Stimulated activated CD8-positive, alpha-beta memory T cell treated with anti-CD3 and anti-CD28 coated beads, Interleukin-7, amount 100 ng/mL, for 1 hour (primary cell): ENCODE data around the gene EPHB1.
"Not testable (repeated sequence)": the region's sequence is repeated elsewhere in the genome, so short reads cannot be mapped to it uniquely, and the experiment has no call there.

ENCODE experiments used
- DNase-seq, 2 donors: peaks; one replicate each; pipeline ENCODE4 v3.0.0-alpha.2; 2020; ENCODE audit warnings: low read depth in 2 of 2

EPHB1 gene

DNA sequence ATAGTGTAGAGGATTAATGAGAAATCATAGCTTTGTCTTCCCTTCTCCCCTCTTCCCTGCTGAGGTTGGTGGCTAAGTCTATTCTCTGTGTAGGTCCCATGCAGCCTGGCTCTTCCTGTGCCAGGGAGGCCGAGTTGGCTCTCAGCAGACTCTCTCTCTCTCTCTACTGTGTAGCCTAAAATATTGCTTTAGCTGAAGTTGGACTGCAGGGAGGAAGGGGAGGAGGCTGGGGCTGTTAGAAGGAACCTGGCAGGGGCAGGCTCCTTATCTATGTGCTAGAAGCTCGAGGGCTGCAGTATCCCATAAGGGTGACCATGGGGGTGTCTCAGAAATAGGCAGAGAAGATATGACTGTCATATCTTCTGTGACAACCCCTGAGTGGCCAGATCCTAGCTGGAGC is 160.8 kb downstream of the EPHB1 start:
- no peak for DNase-seq

DNA sequence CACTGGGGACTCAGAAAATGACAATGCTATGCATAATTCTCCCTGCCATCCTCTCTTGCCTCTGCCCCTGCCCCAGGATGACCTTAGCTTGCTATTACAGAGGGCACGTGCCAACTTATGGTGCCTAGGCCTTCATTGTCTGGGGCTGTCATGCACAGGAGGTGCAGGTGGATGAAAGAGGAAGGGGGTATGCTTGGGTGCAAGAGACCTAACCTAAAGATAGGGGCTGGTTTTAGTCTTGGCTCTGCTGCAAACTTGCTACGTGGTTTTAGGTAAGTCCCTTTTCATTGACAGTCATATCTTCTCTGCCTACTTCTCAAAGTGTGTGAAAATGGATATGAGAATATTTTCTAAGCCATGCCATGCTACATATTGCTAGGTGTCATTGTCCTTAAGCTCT is 161.3 kb downstream of the EPHB1 start:
- no peak for DNase-seq

DNA sequence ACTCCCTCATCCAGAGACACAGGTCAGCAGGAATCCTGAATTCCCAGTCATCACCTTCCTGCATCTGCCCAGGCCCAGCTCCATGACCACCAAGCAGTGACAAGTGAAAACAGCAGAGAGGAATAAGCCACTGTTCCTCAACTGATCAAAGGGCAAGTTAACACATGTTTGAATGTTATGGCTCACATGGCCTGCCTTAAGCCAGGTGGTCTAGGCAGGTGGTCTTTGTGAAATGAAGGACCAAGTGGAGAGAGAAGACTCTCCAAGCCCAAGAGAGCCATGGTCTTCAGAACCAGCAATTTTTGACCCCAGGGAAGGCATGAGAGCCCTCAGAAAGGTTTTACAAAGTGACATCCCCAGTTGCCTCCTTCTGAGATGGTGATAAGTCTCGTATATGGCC is 161.8 kb downstream of the EPHB1 start:
- DNase-seq, result no peak

DNA sequence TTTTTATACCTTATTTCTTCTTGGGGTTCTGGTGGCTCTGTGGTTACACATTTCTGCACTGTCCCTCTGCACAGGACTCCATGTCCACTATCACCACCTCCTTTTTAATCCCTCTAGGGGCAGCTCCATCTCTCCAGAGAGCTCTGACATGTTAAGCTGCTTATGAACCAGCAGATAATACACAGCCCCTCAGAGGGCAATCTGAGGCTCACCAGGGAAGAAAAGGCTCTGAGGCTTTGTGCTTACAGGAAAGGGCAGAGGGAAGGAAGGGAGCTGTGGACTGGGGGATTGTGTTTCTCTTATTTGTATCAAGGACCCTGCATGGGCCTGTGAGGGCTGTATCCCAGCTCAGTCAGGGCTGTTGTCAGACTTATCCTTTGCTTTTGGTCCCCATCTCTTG is 164.5 kb downstream of the EPHB1 start:
- DNase-seq, result no peak

DNA sequence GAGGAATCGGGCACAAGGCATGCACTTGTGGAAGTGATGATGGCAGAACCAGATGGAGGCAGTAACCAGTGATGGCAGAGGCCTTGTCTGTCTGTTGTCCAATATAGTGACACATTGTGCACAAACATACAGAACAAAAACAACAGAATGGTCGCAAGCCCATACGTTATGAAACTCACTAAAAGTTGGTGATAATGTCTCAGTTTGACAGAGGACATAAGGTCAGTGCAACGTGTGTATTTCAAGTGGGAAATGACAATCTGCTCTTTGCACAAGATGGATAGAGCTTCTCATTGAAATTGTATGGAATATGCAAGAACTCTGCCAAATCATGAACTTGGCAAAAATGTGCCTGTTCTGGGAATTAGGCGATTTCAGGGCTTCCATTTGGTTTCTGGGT is 169.2 kb downstream of the EPHB1 start:
- DNase-seq, result no peak

DNA sequence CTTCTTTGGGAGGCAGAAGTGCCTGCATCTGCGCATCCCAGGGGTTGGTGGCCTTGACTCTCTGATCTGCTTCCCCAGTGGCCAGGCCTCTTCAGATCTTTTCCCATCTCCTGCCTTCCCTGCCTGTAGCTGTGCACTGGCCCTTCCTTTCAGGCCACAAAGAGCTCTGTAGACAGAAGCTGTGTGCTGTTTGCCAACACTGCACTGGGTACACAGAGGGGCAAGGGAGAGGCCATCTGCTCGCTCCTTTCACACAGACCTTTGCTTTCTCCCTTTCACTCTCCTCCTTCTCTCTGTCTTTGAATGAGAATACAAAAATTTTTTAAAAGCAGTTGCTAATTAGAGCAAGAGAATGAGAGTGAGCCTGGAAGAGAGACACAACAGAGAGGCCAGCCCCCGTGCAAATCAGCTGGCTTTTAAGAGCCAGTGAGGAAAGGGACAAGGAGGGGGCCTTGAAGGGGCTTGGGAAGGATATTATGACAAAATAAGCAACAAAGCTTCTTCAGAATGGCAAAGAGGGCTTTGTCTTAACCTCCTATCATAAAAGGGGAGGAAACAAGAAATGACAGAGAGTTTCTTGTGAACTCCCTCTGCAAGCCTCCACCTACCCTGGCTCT is 170.9 kb downstream of the EPHB1 start:
- DNase-seq, result no peak

DNA sequence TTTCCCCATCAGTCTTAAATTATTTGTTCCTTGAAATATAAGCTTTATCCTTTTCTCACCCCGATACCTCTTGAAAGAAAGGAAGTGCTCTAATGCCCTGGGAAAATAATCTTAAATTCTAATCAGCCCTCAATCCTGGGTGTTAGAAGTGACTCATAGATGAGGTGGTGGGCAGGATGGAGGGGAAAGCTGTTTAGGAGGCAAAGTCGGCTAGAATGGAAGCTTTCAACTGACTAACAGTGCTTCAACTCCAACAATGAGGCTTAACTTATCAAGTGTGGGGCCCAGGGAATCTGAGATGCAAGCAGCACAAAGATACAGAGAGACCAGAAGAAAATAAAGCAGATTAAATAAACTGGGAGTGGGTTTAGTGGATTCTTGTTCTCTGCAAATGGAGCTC is 175.8 kb downstream of the EPHB1 start:
- no peak for DNase-seq

DNA sequence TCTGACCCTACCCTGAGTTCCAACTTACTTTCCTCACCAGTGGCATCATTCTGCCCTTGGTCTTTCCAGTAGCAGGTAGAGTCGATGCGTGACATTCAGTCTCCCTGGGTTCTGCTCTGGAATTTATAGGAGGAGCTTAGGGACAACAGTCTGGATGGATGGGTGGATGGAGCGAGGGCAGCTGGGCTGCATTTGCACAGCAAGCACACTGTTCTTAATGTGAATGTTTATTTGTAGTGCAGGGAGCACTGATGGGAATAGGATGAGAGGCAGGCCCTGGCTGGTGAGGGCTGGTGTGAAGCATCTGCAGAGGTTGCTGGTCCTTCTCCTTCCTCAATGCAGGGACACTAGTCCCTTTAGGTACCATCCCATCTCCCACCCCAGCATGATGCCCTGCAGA is 176.2 kb downstream of the EPHB1 start:
- no peak for DNase-seq

DNA sequence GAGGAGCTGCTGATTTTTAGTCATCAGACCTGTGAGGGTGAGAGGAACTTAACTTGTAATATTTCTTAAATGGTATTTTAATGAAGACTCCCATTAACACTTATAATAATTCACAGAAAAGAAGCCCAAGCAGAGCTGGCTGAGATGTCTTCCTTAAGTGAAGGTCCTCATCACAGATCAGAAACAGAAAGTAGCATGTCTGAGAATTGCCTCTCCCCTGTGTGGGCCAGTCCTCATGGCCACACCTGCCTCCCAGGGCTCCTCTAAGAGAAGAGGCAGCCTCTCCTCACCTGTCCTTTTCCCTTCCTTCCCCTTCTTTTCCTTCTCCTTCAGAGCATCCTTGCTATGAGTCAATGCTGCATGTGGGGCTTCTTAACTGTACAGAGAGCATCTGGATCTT is 176.8 kb downstream of the EPHB1 start:
- not testable (repeated sequence) for DNase-seq

DNA sequence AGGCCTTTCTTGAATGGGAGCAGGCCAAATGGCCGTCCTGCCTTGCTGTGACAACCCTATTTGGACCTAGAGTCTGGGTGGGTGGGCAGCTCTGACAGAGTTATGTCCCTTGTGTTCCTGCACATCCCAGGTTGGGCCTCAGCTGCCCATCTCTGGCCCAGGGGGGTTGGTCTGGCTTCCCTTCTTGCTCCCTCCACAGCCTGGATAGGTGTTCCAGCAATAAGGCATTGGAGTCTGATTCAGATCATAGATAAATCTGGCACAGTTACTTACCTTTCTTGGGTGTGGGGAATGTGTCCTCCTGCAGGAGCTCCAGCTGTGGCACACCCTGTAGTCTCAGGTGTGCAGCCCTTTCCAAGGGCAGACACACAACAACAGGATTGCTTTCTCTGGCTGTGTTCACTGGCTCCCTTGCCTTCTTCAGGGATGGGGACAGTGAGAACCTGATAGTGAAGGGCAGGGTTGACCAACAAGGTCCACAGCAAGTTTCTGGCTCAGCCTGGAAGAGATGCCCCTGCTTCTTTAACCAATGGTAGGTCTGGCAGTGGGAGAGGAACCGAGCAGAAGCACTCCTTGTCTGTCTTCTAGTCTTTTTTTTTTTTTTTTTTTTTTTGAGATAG is 177.9 kb downstream of the EPHB1 start:
- DNase-seq, result no peak

DNA sequence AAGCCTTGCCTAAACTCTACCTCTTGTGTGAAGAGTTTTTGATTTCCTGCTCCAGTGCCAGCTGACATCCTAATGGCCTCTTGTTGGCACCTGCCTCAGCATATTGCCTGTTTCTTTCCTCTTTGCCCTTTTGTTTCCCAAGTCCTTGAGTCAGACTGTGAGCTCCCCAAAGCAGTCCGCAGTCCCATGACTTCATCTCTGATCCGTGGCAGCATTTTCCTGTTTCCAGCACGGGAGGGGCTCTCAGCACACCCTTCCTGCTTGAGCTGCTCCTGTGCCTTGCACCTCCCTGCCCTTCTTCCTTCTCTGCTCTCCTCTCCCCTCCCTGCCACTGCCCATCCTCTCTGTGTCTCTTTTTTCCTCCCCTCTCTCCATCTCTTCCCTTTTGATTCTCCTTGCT is 179.6 kb downstream of the EPHB1 start:
- DNase-seq, result no peak

DNA sequence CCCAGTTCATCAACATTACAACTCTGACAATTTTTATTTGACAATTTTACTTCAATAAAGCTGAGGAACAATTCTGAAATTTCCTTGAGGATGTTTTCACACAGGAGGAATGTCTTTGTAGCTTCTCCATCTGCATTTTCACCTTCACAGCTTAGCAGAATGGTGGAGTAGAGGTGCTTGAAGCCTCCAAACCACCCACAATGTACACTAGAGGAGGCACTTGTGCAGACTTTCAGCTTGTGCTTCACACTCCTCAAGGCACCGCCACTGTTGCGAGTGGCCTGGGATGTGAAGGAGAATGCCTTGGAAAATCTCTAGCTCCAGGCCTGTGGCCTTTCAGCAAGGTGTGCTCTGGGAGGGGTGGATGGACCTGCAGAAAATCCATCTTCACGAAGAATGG is 181.9 kb downstream of the EPHB1 start:
- no peak for DNase-seq

DNA sequence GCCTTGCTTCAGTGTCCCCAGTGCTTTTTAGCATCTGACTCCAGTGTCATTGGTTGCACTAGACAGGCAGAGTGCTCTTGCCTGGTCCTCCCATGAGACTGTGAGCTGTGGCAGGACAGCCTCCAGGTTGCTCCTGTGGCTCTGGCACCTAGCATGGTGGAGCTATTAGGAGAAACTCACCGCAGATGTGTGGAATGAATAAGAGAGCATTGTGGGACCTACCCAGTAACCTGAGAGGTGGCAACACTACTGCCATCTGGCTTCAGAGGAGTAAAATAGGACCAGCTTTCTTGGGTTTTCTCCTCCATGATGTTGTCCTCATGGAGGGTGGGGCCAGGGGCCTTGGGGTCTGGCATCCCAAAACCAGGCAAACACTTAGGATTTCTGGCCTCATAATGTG is 183.6 kb downstream of the EPHB1 start:
- no peak for DNase-seq

DNA sequence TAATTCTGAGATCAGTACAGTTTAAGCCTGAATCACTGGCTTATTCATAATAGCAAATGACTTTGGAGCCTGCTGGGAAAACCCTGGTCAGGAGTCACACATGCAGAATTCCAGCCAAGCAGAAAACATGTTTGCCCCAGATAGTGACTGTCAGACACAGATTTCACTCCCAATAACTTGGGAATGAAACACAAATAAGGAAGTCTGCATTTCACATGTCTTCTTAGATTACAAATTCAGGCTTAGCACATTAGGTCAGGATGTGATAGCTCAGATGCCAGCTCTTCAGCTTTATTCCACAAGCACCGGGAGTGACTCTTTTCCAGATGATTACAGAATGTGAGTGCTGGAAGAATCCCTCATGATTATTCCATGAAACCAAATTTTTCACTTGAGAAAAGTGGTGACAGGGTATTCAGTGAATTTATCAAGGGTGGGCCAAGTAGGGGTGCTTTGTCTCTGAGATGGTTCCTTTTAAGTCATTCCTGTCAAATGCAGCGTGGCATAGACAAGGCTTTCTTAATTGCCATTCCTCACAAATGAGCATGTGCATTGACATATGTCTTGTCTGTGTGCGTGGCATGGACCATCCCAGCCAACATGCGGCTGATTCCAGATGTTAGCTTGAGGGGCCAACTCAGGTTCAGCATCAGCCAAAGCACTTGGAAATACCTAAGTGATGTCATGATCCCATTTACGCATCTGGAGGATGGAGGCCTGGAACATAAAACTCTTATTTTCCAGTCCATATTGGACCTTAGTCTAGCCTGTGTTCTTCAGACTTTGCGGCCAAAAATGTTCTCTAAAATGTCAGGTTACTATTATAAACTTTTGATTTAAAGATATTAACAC is 191.0 kb downstream of the EPHB1 start:
- DNase-seq, result no peak

DNA sequence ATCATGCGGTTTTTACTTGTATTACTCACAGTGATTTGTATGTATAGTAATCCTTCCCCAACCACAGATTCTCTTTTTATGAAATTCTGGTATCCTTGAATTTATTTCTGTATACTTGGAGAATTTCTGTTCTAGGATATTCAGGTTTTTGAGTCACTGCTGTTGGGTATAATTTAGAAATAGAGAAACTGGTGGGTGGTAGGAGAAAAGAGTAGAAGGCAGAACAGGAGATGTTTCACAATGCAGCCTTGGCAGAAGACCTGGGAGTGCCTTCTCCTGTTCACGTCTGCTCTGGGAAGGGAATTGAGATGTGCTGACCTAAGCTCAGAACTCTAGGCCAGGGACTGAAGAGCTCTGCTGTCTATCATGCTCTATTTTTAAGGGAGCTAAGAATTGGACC is 193.6 kb downstream of the EPHB1 start:
- DNase-seq, result no peak

DNA sequence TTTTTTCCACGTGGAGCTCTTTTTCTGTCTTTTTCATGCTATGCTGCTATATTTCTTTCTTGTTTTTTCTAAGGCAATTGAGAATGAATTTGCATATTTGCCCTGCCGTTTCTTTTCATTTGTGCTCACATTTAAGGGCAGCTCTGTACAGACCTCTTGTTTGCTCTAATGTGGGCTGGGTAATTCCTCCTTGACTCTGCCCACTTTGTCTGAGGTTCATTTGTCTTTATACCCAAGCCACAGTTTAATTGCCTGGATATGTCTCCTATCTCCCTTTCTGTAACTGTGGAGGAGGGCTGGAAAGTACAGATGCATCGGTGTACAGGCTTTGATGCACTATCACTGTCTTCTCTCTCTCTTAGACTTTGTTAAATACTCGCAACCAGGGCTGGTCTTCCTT is 195.9 kb downstream of the EPHB1 start:
- no peak for DNase-seq

DNA sequence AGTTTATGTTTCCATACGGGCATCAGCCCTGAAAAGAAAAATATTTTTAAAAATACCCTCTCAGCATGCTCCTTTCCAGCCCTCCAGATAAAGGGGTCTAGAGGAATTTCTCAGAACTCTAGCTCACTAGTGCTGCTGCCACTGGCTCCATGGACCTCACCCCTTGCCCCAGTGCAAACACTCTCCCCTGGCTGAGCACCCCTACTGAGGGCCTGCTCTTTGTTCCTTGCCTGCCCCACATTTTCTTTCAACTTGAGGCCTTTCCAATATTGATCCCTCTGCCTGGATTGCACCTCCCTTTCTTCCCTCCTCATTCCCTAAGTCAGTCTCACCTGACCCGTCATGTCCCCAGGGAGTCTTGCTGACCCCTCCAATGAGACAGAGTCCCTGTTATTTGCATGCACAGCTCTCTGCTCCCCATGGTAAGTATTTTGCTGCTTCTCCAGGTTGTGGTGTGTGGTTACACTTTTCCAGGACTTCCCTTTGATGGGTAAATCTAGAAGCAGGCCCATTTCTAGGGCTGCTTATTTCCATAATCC is 196.5 kb downstream of the EPHB1 start:
- DNase-seq, result no peak

DNA sequence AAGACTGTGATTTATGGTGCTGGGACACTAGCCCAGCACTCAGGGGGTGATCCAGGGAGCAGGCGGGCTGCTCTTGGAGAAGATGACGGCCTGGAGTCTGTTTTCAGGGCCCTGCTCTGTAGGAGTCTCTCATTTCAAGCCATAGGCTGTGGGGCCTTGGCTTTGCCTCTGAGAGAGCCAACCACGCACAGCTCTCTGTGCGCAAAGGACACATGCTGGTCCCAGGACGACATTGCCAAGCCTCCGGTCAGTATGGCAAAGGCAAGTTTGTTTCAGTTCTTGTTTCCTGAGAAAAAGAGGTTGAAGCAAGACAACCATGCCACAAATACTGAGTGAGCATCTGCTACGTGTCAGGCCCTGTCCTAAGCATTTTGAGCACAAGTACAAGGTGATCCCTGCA is 197.1 kb downstream of the EPHB1 start:
- DNase-seq, result no peak

DNA sequence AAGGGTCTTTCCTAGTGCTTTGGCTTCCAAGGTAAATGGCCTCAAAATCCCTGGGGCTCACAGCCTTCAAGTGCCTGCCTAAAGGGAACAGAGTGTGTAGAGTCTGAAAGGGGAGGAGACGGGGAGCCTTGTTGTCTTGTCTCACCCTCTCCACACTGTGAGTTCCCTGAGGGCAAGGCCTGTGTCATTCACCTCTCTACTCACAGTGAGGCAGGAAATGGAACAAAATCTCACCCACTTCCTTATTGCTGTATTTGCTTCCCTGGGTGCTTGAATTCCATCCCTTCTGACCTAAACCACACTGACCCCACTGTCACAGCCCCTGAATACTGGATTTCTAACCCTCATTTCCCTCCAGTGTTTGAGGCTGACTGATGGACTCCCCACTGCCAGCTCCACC is 197.5 kb downstream of the EPHB1 start:
- no peak for DNase-seq

DNA sequence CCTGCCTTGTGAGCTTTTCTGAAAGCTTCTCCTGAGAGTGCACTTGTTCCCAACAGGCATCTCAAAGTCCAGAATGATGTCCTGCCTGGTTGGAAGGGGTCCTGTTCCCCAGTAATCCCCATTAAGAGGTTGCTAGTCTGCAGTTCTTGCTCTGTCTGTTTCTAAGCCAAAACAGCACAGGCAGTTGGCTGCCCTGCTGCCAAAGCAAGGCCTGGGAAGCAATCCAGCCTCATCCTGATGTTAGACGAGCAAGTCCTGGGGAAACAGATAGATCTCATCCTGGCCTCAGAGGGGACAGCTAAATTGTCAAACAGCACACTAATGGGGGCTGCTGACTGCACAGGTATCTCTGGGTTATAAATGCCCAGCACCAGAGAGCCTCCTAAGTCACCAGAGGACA is 198.0 kb downstream of the EPHB1 start:
- DNase-seq, result no peak

DNA sequence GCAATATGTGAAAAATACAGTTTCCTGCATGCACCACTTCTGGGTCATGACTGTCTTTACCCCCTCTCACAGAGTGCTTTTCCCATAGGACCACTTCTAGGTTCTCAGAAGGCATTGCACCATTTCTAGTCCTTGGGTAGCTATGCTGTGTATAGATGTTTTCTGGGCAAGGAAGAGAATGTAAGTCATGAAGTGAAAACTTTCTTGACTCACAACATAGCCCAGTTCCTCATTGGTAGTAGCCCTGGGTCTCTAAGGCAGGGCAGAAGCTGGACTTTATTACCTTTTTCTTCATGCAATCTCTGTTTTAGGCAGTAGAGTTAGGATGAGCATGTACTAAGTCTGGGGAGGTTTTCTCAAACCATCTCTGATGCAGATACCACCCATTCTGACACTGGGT is 203.1 kb downstream of the EPHB1 start:
- no peak for DNase-seq

DNA sequence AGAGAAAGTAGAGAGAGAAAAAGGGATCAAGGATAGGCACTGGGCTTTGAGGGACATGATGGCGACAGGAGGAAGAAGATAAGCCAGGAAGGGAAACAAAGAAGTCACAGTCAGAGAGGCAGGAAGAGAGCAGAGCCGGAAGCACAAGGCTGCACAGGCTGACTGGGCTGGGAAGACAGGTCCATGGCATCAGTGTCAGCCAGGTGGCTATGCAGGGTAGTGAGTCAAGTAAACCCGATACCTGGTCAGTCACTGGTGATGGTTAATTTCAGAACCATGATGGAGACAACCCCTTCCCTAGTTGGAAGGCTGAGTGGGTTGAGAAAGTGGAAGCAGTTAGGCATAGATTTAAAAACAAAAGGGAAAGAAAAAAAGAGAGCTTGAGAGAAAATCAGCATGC is 203.8 kb downstream of the EPHB1 start:
- DNase-seq, result no peak

DNA sequence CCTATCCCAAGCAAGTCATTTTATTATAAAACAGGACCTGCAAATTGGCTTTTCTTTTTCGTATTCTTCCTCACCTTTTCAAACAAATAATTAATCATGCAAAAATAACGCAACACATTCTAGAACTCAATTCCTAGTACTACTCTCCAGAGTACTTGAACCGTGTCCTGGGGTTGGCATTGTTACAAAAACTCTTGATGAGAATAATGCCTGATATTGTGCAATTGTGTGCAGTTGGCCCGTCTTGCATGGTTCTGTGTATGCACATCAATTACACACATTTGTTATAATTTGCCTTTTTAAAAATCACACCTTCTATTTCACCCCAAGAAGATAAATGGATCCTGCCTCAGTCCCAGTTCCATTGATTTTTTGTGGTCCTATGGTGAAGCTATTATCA is 205.4 kb downstream of the EPHB1 start:
- DNase-seq, result no peak
